Measurements from ENCODE around the gene NOL8.

- TF ChIP-seq, protein P1, sequence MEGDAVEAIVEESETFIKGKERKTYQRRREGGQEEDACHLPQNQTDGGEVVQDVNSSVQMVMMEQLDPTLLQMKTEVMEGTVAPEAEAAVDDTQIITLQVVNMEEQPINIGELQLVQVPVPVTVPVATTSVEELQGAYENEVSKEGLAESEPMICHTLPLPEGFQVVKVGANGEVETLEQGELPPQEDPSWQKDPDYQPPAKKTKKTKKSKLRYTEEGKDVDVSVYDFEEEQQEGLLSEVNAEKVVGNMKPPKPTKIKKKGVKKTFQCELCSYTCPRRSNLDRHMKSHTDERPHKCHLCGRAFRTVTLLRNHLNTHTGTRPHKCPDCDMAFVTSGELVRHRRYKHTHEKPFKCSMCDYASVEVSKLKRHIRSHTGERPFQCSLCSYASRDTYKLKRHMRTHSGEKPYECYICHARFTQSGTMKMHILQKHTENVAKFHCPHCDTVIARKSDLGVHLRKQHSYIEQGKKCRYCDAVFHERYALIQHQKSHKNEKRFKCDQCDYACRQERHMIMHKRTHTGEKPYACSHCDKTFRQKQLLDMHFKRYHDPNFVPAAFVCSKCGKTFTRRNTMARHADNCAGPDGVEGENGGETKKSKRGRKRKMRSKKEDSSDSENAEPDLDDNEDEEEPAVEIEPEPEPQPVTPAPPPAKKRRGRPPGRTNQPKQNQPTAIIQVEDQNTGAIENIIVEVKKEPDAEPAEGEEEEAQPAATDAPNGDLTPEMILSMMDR (conservative IDR thresholded peaks at IDR 0.05): no peak
- TF ChIP-seq EZH2 (IDR thresholded peaks at IDR 0.05; ENCODE audit: low read depth): no peak
These were observed 2.2 kb upstream of the NOL8 start for GRCh38 chr9:92327283-92327850.

Data from PC-9 (cell line).